MV-4-11 (cell line): ENCODE data around the gene TLCD1.
"Not testable (repeated sequence)": the region's sequence is repeated elsewhere in the genome, so short reads cannot be mapped to it uniquely, and the experiment has no call there.

Experiments
- DNase-seq: peaks from one replicate; lab custom pipeline; 2025; lab: John Stamatoyannopoulos, UW

The TLCD1 gene

DNA sequence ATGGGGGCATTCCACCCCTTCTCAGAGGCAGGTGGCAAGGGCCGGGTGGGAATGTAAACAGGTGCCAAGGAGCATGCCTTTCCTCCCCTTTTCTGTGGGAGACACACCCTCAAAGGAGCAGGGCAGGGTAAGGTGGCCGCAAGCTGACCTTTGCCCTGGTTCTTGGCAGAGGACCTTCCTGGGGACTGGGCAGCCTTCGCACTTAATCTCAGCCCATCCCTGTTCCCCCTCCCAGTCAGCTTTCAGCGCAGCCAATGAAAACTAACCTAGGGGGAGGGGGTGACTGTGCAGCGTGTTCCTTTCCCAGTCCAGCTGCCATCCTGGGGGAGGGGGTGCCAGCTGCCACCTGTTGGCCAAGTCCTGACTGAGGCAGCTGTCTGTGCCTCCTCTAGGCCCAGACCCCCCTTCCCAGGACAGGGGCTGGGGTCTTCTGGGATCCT, 20.6 kb upstream of the TLCD1 start:
- DNase-seq: no peak

- DNase-seq: no peak
Measured at GRCh38 chr17:28745786-28746411, 19.9 kb upstream of the TLCD1 start.

DNA sequence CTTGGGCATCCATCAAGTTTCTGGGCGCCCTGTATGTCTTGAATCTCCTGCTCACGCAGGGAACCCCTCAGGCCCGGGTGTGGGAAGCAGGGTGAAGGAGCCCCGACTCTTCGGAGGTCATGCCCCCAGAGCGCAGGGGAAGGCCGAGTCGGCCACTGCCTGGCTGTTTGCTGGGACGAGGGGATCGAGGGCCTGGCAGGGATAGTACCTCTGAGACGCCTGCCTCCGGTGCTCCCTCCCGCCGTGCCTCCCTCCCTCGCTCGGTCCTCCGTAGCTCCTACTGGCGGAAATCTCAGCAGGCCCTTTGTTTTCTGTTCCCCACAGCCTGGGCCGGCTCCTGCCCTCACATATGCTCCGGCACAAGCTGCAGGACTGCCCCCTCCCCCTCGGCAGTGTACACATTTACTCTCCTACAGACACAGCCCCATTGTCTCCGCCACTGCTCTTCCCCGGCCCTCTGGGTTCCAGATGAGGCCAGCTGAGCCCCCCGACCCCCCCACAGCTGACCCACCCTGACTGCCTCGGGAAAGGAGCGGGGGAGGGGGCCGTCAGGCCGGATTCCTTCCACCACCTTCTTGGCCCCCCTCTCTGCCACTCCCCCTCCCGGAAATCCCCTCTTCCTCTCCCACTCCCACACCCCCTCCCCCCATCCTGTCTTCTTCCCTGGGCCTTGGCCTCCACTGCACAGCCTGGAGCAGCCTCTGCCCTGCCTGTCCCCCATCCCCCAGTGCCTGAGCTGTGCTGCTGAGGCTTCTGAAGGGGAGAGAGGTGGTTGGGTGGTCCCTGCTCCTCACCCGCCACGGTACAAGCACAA, 19.1 kb upstream of the TLCD1 start:
- DNase-seq: no peak

DNA sequence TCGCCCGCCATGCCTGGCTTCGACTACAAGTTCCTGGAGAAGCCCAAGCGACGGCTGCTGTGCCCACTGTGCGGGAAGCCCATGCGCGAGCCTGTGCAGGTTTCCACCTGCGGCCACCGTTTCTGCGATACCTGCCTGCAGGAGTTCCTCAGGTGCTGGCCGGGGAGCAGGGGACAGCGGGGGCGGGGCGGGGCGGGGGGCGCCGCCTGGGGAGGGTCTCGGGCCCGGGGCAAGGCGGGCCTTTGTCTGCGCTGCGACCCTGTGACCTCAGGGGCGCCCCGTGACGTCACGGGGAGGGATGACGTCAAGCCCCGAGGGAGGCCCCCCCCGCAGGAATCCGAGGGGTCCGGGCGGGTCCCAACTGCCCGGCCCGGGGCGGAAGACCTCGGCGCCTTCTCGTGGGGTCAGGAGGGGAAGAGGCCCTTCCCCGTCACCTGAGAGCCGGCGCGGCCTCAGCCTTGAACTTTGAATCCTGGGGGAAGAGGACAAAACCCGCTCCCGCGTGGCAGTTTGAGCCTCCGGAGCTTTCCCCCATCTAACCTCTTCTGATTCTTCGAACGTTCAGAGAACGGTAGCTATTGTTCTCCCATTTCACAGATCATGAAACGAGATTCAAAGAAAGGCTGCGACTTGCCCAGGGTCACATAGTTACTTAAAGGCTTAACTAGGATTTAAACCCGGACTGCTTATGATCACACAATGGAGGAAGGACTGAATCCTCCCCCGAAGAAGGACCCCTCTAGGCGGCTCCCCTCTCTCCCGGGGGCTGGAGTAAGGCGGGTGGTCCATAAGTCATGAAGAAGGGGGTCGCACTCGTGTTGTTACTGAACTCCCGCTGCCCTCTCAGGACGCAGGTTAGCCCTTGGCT, 18.3 kb upstream of the TLCD1 start:
- DNase-seq: no peak

- peak; percentile 71 for DNase-seq
Measured at GRCh38 chr17:28743243-28744103, 17.4 kb upstream of the TLCD1 start, which contains the start of gene TRAF4. TSS of gene TRAF4 (plus strand) at chr17:28744011. CDS start at chr17:28744113, 102 bp downstream.

GRCh38 chr17:28741358-28742349, 15.6 kb upstream of the TLCD1 start:
- DNase-seq: peak; percentile 99

DNA sequence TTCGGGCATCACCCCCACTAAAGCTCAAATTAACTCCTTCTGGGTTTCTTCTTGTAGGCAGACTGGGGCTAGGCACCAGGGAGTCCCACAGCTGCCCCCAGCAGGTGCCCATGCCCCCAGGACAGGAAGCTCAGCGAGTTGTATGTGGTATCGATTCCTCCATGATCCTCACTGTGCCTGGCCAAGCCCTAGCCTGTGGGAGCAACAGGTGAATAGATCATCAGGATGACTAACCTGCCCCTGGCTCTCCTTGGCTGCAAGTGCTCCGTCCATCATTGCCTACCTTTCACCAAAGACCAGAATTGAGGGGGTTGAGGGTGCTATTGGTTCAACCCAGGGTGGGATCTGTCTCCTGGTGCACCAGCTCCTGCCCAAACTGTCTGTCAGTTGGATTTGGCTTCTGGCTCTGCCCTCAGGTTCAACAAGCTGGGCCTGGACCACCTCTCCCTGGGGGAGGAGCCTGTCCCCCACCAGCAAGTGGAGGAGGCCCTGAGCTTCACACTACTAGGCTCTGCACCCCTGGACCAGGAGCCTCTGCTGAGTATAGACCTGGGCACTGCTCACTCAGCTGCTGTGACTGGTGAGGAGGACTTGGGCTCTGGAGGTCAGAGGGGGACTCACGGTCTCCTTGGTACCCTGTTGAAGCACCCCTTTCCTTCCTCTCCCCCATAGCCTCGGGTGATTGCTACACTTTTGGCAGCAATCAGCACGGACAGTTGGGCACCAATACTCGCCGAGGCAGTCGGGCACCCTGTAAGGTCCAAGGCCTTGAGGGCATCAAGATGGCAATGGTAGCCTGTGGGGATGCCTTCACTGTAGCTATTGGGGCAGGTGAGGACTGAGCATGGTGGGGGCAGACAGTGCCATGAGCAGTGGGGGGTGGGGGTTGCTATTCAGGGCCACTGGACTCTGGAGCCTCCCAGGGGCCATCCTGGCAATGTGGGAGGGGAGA, 14.6 kb upstream of the TLCD1 start:
- DNase-seq: no peak

GRCh38 chr17:28738680-28739384, 12.8 kb upstream of the TLCD1 start:
- no peak for DNase-seq

GRCh38 chr17:28737770-28738679, 12.0 kb upstream of the TLCD1 start:
- no peak for DNase-seq

- no peak for DNase-seq
Measured at GRCh38 chr17:28737316-28737715, 11.3 kb upstream of the TLCD1 start.

DNA sequence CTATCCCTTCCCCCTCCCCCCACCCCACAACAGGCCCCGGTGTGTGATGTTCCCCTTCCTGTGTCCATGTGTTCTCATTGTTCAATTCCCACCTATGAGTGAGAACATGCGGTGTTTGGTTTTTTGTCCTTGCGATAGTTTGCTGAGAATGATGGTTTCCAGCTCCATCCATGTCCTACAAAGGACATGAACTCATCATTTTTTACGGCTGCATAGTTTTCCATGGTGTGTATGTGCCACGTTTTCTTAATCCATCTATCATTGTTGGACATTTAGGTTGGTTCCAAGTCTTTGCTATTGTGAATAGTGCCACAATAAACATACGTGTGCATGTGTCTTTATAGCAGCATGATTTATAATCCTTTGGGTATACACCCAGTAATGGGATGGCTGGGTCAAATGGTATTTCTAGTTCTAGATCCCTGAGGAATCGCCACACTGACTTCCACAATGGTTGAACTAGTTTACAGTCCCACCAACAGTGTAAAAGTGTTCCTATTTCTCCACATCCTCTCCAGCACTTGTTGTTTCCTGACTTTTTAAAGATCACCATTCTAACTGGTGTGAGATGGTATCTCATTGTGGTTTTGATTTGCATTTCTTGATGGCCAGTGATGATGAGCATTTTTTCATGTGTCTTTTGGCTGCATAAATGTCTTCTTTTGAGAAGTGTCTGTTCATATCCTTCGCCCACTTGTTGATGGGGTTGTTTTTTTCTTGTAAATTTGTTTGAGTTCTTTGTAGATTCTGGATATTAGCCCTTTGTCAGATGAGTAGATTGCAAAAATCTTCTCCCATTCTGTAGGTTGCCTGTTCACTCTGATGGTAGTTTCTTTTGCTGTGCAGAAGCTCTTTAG, 10.1 kb upstream of the TLCD1 start:
- DNase-seq: not testable (repeated sequence)

- DNase-seq: no peak
Measured at GRCh38 chr17:28735242-28735722, 9.2 kb upstream of the TLCD1 start.

DNA sequence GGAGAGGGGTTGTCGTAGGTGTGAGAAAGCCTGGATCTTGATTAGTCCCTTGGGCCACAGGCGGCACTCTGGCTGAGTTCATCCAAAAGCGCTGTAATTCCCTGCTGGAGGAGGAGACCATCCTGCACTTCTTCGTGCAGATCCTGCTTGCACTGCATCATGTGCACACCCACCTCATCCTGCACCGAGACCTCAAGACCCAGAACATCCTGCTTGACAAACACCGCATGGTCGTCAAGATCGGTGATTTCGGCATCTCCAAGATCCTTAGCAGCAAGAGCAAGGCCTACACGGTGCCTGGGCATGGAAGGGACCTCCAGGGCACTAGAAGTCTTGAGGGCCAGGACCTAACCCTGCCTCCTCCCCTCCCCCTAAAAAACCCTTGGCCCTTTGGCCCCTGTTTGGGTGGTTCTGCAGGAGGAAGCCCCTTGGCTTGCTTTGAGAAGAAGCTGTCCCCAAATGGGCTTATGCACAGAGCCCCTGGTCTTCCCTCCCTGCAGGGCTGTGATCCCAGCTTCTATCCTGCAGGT, 8.7 kb upstream of the TLCD1 start:
- DNase-seq: no peak

DNA sequence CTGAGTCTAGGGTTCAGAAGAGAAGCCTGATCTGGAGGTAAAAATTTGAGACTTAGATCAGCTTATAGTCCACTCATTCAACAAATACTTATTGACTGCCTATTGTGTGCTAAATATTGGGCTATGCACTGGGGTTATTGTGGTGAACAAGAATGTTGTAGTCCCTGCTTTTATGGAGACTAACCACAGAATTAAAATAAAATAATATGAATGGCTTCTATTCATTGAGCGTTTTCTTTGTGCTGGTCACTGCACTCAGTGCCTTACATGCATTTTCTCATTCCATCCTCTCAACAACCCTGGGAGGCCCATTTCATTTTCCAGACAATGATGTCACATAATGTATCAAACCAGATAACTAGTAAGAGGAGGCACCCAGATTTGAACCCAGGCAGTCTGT, 7.3 kb upstream of the TLCD1 start:
- no peak for DNase-seq

DNA sequence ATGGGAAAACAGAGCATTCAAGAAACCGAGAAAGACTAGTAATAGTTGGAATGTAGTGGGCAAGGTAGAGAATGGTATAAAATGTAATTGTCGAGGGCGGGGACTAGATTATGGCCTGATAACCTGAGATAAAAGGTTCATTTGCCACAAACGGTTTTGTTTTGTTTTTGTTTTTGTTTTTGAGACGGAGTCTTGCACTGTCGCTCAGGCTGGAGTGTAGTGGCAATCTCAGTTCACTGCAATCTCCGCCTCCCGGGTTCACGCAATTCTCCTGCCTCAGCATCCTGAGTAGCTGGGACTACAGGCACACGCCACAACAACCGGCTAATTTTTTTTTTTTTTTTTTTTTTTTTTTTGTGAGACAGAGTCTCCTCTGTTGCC, 3.9 kb upstream of the TLCD1 start:
- DNase-seq: no peak
